HL-60/S4 (cell line): ENCODE data around the gene PKHD1.

Experiments
- in situ Hi-C: fragments of 300-500 bp; cut with MboI; formaldehyde crosslinking; loops from 2 replicates; pipeline ENCODE4 v1.14.3; 2022; ENCODE audit warnings: low sequenced_read_pairs

Gene PKHD1

GRCh38 chr6:51737580-51738360 lies 349.6 kb downstream of the PKHD1 start:
- in situ Hi-C loops, result no loop called here

- in situ Hi-C loops, result no loop called here
These were observed 362.3 kb downstream of the PKHD1 start for GRCh38 chr6:51725155-51725554.

GRCh38 chr6:51720327-51720726 lies 367.1 kb downstream of the PKHD1 start:
- in situ Hi-C loops, result no loop called here

GRCh38 chr6:51719297-51719696 lies 368.1 kb downstream of the PKHD1 start:
- in situ Hi-C loops, result no loop called here

GRCh38 chr6:51718533-51718932 lies 368.9 kb downstream of the PKHD1 start:
- in situ Hi-C loops, result no loop called here

GRCh38 chr6:51717477-51717876 lies 369.9 kb downstream of the PKHD1 start:
- in situ Hi-C loops, result no loop called here

DNA sequence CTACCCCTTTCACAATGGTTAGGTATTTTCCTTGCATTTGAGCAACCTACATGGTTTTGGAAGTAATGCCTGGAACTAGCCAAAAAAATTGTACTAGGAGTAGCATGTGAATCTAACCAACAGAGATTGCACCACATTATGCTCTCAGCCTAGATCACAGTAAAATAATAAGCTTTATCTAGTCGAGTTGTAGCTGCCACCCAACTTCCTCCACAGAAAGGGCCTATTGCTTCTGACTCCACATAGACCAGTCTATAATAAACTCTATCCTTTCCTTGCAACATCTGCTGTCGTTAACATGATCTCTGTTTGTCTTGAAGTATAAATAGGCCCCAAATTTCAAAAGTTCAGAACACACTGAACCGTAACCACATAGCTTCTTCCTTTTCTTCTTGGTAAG lies 375.5 kb downstream of the PKHD1 start:
- in situ Hi-C loops, result no loop called here

- in situ Hi-C loops, result no loop called here
These were observed 381.3 kb downstream of the PKHD1 start for GRCh38 chr6:51706086-51706485.

GRCh38 chr6:51704932-51705540 lies 382.4 kb downstream of the PKHD1 start:
- in situ Hi-C loops, result no loop called here

- in situ Hi-C loops, result no loop called here
These were observed 384.6 kb downstream of the PKHD1 start for GRCh38 chr6:51702851-51703250.

- in situ Hi-C loops, result no loop called here
These were observed 402.8 kb downstream of the PKHD1 start for GRCh38 chr6:51684603-51685002.

- in situ Hi-C loops, result no loop called here
These were observed 403.4 kb downstream of the PKHD1 start for GRCh38 chr6:51684038-51684437.

DNA sequence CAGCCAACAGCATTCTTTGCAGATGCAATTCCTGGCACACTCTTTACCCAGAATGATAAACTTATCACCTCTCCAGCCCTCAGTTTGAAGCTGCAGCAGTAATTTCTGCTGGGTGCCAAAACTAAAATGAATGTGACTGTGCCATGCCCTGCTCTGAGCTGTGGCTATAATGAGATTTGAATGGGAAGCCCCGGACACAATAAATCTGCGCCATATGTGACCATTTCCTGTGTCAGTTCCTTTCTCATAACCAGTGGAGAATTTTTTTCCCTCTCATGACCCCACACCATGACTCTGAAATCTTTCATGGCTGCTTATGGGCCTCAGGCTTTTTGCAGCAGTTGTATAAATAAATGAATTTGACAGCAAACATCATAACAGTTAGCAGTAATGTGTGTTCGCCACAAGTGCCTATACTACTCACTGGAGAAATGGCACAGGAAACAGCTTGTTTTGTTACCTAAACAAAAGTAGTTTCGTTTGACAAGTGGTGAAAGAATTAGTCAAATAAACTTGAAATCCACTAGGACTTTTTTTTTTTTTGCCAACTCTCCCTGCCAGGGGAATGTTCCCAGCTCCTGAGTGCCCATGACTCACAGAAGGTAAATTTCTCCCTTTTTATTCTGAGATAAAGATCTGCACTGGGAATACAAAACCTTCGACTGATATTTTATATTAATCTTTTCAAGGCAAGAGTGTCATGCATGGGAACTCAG lies 408.4 kb downstream of the PKHD1 start:
- in situ Hi-C loops, result no loop called here

DNA sequence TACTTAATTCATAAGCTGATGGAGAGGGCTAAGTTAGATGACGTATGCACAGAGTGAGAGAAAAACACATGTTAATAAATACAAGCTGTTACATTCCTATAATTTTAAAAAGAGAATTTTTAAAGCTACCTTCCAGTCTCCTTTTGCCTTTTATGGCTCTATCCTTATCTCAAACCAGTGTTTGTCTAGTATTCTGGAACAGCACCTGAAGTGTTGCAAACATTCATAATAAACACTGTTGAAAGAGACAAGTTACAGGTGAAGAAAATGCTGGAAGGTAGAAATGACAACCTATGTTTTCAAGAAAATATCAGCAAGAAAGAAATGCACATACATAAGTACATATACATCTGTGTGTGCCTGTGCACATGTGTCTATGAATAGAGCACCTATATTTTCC lies 409.1 kb downstream of the PKHD1 start:
- in situ Hi-C loops, result no loop called here

GRCh38 chr6:51675922-51676275 lies 411.5 kb downstream of the PKHD1 start:
- in situ Hi-C loops, result no loop called here

- in situ Hi-C loops, result no loop called here
These were observed 412.1 kb downstream of the PKHD1 start for GRCh38 chr6:51675020-51675921.

DNA sequence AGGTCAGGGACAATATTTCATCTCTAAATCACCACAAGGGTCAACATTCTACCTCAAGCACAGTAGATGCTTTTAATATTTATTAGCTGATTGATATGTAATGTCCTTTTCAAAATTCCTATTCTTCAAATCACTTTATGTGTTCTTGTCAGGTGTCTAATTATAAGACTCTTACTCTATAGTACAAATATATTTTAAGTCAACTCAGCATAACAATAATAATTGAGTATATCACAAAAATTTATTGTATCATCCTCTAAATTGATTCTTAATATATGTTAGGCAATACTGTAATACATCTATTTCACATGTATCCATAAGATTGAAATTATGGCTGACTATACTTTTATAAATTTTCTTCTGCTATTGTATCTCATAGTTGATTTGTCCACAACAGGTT lies 423.9 kb downstream of the PKHD1 start:
- in situ Hi-C loops, result no loop called here

DNA sequence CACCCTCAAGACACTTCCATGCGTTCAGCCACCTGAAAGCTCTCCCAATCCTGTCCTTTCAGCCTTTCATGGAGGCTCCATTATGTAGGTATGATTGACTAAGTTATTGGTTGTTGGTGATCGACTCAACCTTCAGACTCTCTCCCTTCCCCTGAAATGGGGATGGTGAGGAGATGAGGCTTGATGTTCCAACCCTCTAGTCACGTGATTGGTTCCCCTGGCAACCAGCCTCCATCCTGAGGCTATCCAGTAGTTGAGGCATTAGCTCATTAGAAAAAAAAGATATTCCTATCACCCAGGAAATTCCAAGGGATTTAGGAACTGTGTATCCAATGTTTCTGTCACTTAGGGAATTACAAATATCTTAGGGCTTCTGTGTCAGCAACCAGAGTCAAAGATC lies 426.6 kb downstream of the PKHD1 start:
- in situ Hi-C loops, result no loop called here

DNA sequence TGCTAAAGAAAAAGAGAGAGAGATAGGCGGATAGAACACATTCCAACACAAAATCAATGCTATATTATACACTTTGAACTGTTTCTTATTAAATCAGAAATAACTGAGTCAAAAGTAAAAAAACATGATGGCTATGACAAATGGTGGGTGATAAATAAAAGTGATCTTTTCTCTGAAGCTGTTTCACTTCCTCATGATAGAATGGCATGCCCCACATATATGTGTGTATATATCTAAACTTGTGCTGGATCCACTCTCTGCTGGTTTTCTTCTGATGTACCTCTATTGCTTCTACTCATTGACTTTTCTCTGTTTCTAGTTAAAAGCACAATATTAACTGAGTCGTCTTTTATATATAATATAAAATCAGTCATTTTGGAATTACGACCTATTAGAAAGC lies 429.9 kb downstream of the PKHD1 start:
- in situ Hi-C loops, result no loop called here

- in situ Hi-C loops, result no loop called here
These were observed 431.9 kb downstream of the PKHD1 start for GRCh38 chr6:51655517-51655916.

DNA sequence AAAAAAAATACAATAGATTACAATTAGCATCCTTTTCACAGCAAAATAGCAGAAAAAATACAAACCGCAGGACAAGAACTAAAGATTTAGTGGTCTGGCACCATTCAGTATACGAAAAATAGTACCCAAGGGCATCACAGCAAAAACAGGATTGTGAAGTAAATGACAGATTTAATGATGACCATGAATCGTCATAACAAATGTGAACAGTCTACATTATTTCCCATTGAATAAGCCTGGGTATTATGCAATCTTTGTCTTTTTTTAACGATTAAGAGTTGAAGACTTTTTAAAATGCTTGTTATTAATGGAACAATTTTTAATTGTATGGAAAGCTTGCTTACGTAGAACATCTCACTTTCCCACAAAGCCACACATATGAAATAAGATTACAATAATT lies 432.8 kb downstream of the PKHD1 start:
- in situ Hi-C loops, result no loop called here
